ENCODE measurements around the gene MMP14.
"Not testable (repeated sequence)": the region's sequence is repeated elsewhere in the genome, so short reads cannot be mapped to it uniquely, and the experiment has no call there.

The MMP14 gene

GRCh38 chr14:22836301-22837113 lies at the start of gene MMP14:
Gene MMP14 (plus strand): TSS chr14:22836585. CDS start chr14:22836818, 233 bp downstream.
- TF ChIP-seq POLR2A (IDR thresholded peaks at IDR 0.05; ENCODE audit: low read length): no peak
- TF ChIP-seq GATA1 (IDR thresholded peaks at IDR 0.05; ENCODE audit: low read depth, low read length): no peak
- no peak for DNase-seq

DNA sequence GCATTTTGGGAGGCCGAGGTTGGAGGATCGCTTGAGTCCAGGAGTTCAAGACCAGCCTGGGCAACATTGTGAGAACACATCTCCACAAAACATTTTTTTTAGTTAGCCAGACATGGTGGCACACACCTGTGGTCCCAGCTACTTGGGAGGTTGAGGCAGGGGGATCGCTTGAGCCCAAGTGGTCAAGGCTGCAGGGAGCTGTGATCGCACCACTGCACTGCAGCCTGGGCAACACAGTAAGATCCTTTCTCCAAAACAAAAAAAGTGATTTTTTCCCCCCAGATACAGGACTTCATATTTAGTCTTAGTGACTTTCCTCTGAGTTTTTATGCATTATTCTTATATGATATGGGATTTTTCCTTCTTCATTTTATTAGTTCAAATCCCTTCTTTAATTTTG lies 49.7 kb upstream of the MMP14 start:
- no peak for DNase-seq
- TF ChIP-seq GATA1 (IDR thresholded peaks at IDR 0.05; ENCODE audit: low read depth, low read length): no peak
- TF ChIP-seq POLR2A (IDR thresholded peaks at IDR 0.05; ENCODE audit: low read length): no peak

- TF ChIP-seq POLR2A (IDR thresholded peaks at IDR 0.05; ENCODE audit: low read length) (no peak), GATA1 (IDR thresholded peaks at IDR 0.05; ENCODE audit: low read depth, low read length) (no peak)
- no peak for DNase-seq
These were observed 45.1 kb upstream of the MMP14 start for GRCh38 chr14:22791301-22791700.

DNA sequence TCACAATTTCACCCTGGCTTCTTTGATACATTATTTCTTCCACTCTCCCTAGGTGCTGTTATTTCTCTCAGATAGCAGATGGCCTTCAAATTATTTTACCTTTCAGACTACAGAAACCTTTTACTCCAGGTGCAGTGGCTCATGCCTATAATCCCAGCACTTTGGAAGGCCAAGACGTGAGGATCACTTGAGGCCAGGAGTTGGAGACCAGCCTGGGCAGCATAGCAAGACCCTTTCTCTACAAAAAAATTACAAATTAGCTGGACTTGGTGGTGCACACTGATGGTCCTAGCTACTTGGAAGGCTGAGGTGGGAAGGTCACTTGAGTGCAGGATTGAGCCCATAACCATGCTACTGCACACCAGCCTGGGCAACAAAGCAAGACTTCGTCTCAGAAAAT lies 44.2 kb upstream of the MMP14 start:
- TF ChIP-seq POLR2A (IDR thresholded peaks at IDR 0.05; ENCODE audit: low read length) (no peak), GATA1 (IDR thresholded peaks at IDR 0.05; ENCODE audit: low read depth, low read length) (no peak)
- DNase-seq: no peak

GRCh38 chr14:22793550-22793949 lies 42.8 kb upstream of the MMP14 start:
- not testable (repeated sequence) for DNase-seq

DNA sequence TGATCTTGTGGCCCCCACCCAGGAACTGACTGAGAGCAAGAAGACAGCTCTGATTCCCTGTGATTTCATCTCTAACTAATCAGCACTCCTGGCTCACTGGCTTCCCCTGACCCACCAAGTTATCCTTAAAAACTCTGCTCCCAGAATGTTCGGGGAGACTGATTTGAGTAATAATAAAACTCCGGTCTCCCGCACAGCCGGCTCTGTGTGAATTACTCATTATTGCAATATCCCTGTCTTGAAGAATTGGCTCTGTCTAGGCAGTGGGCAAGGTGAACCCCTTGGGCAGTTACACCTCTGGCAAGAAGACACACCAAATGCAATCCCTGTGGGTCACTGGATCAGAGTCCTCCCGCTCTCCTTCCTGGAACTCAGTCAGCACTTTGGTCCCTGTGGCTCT lies 42.4 kb upstream of the MMP14 start:
- no peak for TF ChIP-seq POLR2A (IDR thresholded peaks at IDR 0.05; ENCODE audit: low read length)
- DNase-seq: no peak

DNA sequence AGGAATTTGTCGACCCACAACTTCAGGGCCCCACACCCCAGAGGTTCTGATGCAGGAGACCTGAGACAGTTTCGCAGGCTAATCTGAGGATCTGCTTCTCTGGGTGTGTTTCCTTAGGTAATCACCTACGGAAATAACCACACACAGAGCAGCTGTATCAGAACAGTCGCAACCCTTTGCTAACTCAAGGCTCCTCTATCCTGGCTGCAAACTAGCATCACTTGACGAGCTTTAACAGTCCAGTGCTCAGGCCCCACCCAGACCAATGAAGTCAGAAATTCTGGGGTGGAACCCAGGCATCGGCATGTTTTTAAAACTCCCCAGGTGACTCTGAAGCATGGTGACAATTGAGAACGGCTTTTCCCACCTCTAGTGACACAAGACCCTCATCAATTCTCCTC lies 41.8 kb upstream of the MMP14 start:
- DNase-seq: no peak
- no peak for TF ChIP-seq POLR2A (IDR thresholded peaks at IDR 0.05; ENCODE audit: low read length)
- TF ChIP-seq GATA1 (IDR thresholded peaks at IDR 0.05; ENCODE audit: low read depth, low read length): no peak

DNA sequence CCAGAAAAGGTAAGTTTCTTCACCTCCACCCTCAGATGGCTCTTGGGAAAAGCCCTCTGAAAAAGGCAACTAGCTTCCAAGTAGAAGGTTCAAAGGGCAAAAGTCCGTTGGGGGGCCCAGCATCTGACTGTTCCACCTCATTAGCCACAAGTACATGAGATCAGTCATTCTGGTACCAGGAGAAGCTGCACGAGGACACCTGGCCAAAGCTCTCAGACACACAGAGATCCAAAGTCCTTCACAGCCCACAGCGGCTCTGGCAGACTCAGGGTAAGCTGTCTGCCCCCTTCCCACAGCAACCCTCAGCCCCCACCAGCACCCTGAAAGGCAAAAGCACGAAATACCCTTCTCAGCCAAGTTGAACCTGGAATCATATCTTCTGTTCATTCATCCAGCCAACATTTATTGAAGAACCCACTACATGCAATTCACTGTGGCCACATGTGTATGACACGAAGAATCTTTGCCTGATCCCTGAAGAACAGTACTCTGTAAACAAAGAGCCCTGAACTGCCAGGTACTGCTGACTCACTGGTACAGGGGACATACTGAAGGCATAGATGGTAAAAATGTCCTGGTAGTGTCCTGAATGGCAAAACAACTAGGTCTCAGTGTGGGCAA lies 40.2 kb upstream of the MMP14 start:
- no peak for TF ChIP-seq POLR2A (IDR thresholded peaks at IDR 0.05; ENCODE audit: low read length)
- no peak for TF ChIP-seq GATA1 (IDR thresholded peaks at IDR 0.05; ENCODE audit: low read depth, low read length)
- DNase-seq: no peak

DNA sequence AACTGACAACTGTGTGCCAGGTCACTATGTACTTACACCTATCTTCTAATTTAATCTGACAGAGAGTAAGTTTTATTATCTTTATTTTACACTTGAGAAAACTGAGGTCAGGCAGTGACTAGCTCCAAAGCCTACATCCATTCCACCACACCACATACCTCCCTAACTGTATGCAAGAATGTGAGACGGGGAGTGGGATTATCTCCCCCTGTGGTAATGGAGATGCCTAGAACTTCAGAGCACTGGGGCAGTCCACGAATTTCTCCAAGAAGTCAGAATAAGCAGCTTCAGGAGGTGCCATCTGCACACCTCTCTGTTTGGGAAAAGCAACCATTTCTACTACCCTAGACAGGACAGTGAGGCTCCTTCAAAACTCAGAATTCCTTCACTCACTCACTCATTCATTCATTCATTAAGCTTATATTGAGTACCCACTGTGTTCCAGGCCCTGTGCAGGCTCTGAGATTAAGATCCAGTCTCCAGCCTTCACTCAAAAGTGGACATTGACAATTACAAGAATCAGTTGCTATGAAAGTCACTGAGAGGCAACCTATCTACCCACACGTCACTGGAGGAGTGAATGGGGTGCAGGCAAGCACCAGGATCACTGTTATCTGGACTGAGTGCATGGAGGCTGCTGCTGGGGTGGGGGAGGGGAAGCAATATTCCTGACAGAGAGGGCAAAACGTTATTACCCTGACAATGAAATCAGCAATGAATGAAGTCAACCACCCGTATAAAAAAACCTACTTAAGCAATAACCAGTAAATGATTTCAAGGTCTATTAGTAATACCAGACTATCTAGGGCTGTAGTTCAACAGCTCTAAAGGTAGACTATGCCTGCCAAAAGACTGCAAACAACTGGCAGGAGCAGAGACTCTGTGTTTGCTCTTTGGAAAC lies 39.1 kb upstream of the MMP14 start:
- no peak for TF ChIP-seq POLR2A (IDR thresholded peaks at IDR 0.05; ENCODE audit: low read length)
- TF ChIP-seq GATA1 (IDR thresholded peaks at IDR 0.05; ENCODE audit: low read depth, low read length): no peak
- no peak for DNase-seq

DNA sequence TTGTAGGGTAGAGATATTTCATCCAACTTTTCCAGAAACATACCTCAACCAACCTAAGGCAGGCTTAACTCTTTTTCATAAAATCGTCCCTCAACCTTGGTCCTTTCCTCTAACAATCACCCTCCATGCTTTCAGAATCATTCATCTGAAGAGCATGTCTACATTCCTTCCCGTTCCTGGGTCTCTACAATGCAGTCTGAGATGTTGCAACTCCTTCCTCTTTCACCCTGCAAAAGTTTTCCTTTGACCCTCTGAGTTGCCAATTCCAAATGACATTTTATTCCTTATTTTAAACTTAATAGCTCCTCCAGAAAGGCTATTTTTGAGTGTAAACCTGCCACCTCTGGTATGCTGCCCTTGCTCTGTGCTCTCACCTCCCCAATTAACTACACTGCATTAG lies 37.9 kb upstream of the MMP14 start:
- TF ChIP-seq POLR2A (IDR thresholded peaks at IDR 0.05; ENCODE audit: low read length) (no peak), GATA1 (IDR thresholded peaks at IDR 0.05; ENCODE audit: low read depth, low read length) (no peak)
- DNase-seq: no peak

DNA sequence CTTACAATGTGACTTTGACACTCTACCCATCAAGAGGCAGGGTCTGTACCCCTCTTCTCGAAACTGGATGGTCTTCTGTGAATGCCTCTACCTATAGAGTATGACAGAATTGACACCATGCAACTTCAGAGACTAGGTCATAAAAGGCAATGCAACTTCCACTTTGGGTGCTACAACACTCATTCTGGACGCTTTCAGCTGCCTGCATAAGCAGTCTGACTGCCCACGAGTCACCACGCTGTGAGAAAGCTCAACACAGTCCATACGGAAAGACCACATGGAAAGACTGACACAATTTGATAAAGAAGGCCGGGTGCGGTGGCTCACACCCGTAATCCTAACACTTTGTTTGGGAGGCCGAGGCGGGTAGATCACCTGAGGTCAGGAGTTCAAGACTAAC lies 36.0 kb upstream of the MMP14 start:
- no peak for DNase-seq
- TF ChIP-seq GATA1 (IDR thresholded peaks at IDR 0.05; ENCODE audit: low read depth, low read length) (no peak), POLR2A (IDR thresholded peaks at IDR 0.05; ENCODE audit: low read length) (no peak)

- DNase-seq: no peak
- no peak for TF ChIP-seq GATA1 (IDR thresholded peaks at IDR 0.05; ENCODE audit: low read depth, low read length)
- TF ChIP-seq POLR2A (IDR thresholded peaks at IDR 0.05; ENCODE audit: low read length): no peak
These were observed 34.7 kb upstream of the MMP14 start for GRCh38 chr14:22801716-22802115.

- no peak for TF ChIP-seq GATA1 (IDR thresholded peaks at IDR 0.05; ENCODE audit: low read depth, low read length)
- TF ChIP-seq POLR2A (IDR thresholded peaks at IDR 0.05; ENCODE audit: low read length): no peak
- DNase-seq: no peak
These were observed 33.3 kb upstream of the MMP14 start for GRCh38 chr14:22802860-22803686.

- no peak for DNase-seq
These were observed 32.8 kb upstream of the MMP14 start for GRCh38 chr14:22803687-22803974.

GRCh38 chr14:22805235-22805634 lies 31.1 kb upstream of the MMP14 start:
- not testable (repeated sequence) for DNase-seq

More at GRCh38 chr14:22803687-22803974, 32.8 kb upstream of the MMP14 start:
- TF ChIP-seq POLR2A (IDR thresholded peaks at IDR 0.05; ENCODE audit: low read length): no peak
- TF ChIP-seq GATA1 (IDR thresholded peaks at IDR 0.05; ENCODE audit: low read depth, low read length): no peak

All from erythroblast (primary cell).